Stimulated activated CD4-positive, alpha-beta T cell treated with anti-CD3 and anti-CD28 coated beads, Interleukin-15, amount 100 ng/mL, for 24 hours (primary cell): Measurements from ENCODE around the gene THRB.
A peak's percentile ranks its signal among the peaks of the same experiment; 100 is the strongest.

Source experiments
- DNase-seq: peaks from one replicate; pipeline ENCODE4 v3.0.0-alpha.2; 2020

THRB gene

DNA sequence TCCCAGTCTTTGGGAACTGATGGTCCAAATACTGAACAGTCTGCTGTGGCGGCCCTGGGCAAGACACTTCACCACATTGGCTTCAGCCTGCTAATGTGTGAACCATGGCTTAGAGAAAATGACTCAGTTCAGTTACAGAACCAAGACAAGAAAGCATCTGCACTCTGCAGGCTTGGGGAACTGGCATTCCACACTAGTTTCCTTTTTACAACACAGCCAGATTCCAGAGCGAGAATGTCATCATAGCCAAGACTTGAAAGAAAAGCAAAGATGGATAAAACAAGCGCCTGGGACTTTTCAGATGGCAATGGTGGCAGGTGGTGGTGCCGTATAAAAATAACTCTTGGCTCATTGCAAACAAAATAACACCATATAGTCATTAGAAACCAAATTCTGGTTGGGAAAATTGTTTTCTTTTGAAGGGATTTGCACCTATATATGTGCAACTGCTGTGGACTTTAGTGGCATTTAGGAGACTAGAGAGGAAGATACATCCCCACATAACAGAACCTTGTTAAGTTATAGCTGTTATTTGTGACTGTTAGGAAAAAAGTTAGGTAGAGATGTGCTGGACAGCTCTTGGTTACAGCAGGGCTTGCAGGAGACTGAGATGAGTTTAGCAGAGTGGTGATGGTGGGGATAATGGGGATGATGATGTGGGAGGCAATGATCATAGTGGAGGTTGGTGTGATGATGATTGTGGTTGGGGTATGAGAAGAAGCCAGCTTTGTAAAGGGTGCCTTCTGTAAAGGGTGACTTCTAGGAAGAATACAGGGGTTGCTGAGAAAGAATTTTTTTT is 273.6 kb downstream of the THRB start:
- no peak for DNase-seq

DNA sequence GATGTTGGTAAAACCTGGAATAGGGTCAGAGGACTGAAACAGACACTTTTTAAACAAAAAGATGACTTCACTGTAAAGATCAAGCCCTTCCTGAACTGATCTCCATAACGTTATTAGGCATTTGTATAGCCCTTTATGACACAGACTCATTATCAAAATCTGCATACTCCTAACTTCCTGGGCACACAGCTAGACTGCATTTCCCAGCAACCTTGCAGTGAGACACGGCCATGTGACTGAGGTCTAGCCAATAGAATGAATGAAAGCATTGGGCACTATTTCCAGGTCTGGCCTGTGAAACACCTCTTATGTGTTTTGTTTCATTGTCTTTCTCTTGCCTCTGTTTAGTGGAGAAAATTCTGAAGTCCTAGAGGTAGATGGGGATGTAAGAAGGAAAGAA is 279.1 kb downstream of the THRB start:
- no peak for DNase-seq

DNA sequence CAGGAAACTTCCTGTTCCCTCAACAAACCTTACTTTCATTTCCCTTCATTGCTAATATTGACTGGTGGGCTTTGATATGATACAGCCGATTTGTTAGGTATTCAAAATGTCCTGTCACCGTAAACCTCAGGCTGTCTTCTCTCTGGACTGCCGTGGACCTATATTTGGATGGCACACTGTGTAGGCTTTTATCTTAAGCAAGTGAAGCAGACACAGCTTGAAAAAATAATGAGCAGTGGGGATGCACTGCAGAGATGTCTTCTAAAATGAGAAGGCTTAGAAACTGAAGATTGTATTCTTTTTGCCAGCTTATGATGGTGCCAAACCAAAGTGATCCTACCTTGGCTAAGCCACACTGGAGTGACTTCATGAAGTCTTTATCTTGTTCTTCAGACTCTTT is 283.3 kb downstream of the THRB start:
- no peak for DNase-seq

DNA sequence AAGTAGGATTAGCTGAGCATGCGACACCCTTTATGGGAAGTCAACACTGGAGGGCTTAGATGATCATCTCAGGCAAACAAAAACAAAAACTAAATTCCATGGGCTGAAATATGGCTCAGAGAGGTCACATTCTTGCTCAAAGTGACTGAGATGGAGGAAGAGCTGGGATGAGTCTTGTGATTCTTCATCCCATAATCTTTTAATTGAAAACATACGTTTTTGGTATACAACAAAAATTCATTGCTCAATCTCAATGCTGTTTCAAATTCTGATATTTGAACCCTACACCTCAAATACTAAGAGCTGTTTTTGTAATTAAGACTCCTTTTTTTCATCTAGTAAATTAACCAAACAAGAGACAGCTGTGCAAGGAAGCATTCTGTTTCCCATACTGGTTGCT is 292.6 kb downstream of the THRB start:
- no peak for DNase-seq

DNA sequence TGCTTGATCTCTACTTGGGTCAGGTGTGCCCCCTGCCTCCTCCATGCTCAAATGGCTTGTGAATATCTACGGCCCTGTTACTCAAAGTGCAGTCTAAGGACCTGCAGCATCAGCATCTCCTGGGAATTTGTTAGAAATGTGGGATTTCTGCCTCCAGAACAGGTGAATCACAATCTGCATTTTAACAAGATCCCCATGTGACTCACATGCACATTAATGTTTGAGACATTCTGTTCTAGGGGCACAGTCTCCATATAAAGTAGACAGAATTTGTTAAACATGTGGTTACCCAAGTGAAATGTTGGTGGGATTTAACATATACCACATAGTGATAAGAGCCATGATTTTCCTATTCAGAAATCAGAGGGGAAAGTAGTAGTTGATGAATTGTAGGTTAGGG is 293.3 kb downstream of the THRB start:
- DNase-seq: no peak

DNA sequence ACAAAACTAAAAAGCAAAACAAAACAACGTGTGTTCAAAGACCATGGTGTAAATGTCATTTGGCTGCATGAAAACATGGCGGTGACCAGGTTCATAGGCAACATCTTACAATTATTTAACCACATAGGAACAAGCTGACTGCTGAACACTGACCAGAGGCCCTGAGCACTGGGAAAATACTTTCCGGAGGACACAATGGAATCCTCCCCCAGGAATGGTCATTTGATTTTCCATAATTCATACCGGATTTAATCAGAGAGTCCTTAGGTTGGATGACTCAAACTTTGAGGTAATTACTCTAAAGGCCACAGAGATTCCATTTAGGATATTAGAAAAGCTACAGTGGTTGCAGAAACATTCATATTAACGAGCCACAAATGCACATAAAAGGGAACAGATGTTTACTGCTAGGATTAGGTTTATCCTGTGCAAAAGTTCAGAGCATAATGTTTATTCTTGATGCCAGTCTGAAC is 294.8 kb downstream of the THRB start:
- no peak for DNase-seq

DNA sequence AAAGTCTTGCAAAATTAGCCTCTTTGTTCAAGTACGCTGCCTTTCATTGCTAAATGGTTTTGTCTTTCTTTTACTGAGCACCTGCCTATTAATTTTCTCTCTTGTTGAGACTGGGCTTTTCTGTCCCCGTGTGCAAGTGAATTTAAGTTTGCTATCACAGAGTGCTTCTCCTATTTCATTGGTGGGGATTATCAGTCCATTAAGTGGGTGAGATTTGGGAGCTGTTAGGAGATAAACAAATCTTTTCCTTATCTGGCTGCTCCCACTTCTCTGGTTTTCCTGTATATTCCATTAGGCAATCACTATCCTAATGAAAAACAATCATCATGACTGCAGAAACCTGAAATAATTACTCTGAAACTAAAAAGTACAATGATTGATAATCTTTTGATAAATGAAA is 295.4 kb downstream of the THRB start:
- no peak for DNase-seq

DNA sequence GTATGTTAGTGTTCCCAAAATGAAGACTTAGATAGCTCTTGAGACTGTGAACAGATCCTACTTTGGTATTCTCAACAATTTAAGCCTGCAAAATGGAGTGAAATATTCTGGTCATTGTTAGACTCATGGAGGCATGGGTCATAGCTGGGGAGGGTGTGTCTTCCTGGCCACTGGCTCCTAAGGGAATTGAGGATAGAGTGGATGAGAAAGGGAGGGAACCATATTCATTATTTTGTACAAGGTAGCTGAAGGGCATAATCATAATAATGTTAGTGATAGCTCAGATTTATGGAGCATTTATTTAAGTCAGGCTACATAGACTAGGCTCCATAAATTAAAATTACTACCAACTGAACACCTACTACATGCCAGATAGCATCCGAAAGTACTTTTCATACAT is 295.9 kb downstream of the THRB start:
- no peak for DNase-seq

DNA sequence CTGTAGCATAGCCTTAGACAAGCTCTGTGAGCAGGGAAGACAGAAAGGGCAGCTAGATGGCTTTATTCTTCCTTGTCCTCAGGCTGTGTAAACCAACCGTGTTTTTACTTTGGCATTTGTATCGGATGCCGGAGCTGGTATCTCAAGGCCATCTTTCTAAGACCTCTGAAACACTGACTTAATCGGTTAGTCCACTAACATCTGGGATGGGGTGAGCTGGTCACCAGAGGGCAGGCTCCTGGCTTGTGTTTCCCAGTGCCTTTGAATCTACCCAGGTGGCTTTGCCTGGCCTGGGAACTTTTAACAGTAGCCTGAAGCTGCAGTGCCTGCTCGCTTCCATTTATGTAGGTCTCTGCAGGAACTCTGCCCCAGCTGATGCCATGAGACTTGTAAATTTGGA is 296.8 kb downstream of the THRB start:
- DNase-seq: no peak

DNA sequence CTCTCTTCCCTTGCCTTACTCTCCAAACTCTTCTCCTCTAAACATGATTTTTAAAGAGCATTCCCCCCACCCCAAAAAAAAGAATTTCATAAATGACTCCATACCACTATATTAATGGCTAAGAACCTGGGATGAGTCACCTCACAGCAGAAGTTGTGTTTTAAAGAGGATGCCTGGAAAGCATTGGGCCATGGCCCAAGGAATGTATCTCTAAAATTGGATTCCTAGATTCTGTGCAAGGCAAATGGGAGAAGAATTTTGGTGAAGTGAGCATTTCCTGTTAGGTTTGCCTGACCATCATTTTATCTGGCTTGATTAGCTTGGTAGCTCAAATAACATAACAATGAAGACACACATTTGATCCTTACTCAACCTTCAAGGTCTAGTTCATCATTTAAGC is 298.1 kb downstream of the THRB start:
- no peak for DNase-seq

DNA sequence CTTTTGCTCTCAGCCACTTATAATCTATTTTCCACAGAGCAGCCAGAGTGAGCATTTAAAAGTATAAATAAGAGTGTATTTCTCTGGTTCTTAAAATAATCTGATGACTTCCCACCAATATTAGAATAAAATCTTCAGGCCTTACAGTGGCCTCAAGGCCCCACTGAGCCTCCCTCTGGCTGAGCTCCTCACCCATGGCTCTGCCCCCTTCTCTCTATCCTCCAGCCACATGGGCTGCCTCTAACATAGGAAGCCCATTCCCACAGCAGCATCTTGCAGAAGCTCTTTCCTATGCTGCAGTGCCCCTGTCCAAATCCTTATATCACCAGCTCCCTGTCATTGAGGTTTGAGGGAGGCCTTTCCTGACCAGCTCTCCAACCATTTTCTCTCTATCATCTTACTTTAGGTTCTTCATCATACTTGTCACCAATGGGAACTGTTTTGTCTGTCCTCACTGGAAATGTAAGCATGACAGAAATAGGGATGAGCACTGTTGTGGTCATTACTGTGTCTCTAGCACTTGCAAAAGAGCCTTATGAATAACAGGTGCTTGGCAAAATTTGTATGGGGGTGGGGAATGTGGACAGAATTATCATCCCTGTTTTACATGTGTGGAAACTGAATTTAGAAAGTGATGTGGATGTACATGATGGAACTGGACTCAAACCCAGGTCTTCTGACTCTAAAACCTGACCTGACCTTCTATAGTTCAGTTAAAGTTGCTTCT is 299.0 kb downstream of the THRB start:
- DNase-seq: no peak

DNA sequence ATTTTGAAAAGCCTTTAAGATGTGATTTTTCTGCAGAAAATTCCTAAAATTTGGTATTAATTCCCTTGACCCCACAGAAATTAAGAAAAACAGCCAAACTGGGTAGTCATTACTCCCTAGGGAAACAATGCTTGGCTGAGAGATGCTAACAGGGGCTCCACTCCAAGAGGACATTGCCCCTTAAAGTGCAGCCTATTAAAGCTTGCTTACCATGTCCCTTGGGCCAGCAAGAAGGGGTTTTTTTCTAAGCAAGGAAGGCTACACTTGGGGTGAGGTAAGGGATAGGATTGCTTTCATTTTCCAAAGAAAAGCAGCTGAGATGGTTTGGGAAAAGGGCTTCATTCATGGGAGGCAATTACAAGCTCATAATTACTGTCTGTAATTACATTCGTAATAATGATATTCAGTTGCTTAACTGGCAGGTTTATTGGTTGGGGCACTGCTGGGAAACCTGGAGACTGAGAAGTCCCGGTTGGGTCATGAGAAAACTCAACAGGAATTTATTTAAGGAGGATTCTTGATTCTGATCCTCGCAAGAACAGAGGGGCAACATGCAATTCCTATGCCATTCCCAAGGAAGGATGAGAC is 302.1 kb downstream of the THRB start:
- DNase-seq: no peak

DNA sequence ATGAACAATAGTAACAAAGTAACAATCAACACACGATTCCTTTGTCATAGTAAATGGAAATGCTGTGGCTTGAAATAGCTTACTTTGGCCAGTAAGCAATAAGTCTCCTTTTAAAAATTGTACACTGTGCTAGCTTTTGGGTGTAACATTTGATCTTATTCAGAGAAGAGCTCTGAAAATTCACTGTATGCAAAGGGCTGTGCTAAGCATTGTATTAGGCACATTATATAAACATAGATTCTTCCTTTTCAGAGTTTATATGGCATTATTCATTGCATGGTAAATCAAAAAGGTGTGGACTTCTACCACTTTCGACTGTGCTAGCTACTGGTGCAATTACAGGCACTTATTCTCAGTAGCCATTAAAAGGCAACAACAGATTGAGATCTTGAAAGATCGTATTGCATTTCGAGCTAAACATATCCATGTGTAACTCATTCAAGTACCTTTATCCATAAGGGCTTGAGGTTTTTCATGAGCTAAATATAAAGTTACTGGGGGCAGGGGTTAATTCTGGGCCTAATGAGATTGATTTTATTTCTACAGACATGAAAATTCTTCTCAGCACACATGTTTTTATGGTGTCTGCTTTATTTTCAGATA is 302.7 kb downstream of the THRB start:
- DNase-seq: no peak

DNA sequence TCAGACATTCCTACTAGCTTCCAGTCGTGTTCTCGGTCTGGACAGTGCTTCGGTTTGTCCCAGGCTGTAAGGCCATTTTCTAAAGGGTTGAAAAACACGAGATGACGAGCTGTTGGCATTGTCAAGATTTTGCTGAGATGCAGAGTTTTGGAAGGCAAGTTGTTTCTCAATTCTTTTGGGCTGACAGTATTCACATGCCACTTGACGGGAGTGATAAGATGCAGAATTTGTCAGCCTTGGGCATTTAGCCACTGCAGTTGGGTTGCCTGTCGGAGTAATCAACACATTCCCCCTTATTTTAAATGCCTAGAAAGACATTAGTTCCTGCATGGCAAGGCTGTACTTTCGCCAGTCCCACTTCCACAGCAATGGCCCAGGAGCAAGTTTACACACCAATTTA is 304.4 kb downstream of the THRB start:
- no peak for DNase-seq

DNA sequence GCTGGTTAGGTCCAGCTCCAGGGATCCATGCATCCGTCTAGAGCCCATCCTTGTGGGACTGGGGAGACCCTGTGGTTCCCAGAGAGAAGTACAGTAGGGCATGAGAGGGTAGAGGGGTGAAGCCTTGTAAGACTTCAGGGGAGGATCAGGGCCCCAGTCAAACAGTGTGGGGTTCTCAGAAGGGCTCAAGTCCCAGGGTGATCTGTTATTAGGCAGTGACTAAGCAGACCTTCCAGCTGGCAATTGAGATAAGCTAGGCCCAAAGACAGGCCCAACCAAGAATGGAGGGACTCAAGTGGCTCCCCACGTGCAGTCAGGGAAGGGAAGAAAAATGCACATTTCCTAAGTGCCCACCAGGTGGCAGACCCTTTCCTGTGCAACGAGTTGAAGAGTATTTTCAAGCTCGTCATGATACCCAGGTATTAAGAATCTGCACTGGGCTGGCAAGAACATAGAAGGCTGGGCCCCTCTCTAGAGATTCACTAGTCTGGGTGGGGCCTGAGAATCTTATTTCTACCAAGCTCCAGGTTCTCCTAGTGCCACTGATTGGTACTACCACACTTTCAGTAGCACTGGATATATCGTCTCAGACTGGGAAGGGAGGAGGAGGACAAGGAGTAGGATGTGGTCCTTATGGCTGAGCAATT is 308.8 kb downstream of the THRB start:
- DNase-seq: peak; percentile 41

DNA sequence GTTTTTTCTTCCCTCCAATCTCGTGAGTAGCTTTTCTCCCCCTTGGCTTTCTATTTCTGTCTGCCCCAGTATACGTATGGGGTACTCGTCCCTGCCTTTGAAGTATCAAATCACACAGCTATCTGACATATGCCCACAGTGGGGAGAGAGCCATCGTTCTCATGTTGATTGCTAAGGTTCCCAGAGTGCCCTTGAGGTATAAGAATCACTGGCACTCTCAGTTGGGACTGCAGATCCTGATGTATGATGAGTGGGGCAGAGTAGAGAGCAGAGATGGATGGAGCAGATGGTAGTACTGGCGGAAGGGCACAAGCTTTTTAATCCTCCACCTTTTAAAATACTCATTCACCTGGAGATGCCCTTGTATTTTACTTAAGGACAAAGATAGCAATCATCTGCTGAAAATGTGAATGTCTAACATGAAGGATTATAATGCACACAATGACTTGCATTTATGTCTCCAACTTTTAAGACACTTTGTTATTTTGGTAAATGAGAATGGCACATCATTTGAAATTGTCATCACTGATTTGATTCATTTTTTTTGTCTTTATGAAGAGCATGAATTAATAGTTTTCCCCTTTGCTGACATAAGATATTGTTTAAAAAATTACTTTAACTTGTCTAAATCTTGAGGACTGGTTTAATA is 310.0 kb downstream of the THRB start:
- no peak for DNase-seq

DNA sequence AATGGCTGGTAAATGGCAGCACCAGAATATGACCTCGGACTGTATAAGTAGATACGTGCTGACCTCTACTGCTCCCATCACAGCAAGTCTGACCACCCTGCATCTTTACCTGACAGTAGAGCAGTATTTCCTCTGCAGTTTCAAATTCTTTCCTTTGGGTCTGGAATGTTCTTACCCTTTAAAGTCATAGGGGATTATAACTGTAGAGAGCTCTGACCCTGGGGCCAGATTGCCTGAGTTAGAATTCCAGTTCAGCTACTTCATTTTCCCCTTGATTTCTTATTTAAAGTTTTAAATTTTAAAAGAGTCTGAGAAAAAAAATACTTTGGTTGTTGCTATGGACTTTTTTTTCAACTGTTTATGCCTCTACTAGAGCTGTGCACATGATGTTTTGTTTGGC is 311.9 kb downstream of the THRB start:
- DNase-seq: no peak

DNA sequence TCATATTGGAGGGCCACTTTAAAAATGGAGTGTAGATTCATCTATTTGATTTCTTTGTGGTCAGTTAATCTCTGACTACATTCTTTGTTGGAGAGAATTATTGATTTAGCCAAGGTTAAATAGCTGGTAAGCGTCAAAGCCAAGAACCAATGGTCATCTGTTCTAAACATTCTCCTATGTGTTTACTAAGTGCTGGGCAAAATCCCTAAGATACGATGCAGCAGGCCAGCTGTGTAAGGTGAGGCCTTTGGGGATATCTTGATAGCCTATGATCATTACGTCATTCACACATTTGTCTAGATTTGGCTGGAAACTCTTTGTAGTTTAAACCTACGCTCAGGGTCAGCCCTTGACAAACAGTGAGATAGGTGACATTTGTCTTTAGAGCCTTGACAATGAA is 313.4 kb downstream of the THRB start:
- DNase-seq: no peak

DNA sequence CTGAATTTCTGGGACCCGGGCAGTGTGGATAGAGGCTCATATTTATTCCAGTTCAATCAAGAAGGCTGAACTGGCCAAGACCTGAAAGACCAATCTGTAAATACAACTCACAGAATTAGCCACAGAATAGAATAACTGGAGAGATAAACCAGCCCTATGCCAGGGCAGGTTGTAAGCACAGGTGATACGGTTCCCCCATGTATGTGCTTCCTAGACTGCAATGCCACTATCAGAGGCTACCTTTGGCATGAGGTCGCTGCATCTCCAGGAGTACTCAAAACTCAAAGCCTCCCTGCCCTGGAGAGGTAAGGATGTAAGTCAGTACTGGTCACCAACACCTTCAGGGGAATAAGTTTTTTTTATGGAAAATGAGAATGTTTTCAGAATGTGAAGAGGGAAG is 314.0 kb downstream of the THRB start:
- no peak for DNase-seq

DNA sequence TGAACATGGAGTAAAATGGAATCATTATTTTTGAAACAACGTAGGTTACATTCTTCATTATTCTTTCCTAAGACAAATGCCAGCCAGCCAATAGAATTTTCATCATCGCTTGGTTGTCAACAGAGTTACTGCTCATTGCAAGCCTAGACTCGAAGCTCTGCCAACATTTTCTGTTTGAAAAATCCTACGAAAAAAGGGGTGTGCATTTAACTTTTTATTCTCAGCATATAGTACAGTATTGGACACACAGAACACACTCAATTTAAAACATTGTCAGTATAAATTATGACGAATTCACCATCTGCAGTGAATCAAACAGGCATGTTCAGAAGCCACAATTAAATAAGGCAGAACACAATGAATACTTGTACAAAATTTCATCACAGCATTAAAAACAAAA is 317.4 kb downstream of the THRB start:
- no peak for DNase-seq

DNA sequence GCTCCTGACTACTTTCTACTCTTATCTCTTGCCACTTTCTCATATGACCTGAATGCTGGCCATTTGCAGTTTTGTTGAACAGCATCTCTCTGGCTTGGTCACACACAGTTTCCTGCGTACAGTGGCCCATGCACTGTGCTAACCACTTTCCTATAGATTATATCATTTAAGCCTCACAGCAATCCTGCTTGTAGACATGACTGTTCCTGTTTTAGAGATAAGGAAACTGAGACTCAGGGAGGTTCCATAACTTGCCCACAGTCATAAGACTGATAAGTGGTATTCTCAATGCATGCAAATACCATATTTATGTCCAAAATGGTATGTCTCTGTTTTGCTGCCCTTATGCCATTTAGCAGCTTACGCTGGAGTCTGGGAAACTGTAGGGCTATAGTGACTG is 320.0 kb downstream of the THRB start:
- DNase-seq: no peak

DNA sequence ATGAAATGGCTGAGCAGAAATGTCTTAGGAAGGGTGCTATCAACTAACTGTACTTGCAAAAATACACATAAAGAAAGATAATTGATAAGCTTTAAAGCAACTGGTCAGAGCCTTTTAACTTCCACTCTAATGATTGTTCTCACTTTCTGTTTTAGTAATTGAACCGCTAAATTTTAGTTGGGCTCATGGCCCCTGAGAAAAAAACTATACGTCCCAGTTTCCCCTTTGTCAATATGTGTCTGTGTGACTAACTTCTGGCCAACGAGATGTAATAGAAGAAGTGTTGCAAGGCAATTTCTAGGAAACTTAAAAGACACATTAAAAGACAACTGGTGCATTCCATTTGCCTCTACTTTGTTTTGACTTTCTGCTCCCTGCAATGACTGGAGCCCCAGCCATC is 325.7 kb downstream of the THRB start:
- no peak for DNase-seq

DNA sequence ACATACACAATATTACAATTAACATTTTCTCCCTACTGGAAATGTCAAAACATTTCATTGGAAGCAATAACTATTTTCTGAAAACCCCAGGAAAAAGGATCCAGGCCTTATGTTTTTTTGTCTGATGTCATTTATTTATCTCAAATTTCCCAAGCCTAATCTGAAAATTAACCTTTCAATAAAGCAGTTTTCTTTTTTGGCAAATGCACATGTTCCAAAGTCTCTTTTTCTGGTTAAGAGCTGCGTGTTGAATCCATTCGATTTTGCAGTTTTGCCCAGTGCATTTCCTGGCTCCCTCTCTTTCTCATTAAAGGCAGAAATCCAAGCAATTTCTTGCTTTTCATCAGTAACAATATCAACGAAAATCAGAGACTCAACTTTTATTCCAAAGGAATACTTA is 327.2 kb downstream of the THRB start:
- no peak for DNase-seq
